ENCODE measurements around the gene RAPGEF1. TPM values are rescaled to one million over a fixed set of nuclear protein-coding genes. Genes with fewer than 3 reads are reported as not detected.

The RAPGEF1 gene
- total and polyA plus RNA-seq, 9 of the 15 experiments (the other 6 are each of a cell fraction or from before 2014, with no cell fraction given): 0.06 to 44.1 (median 19.9) TPM

DNA sequence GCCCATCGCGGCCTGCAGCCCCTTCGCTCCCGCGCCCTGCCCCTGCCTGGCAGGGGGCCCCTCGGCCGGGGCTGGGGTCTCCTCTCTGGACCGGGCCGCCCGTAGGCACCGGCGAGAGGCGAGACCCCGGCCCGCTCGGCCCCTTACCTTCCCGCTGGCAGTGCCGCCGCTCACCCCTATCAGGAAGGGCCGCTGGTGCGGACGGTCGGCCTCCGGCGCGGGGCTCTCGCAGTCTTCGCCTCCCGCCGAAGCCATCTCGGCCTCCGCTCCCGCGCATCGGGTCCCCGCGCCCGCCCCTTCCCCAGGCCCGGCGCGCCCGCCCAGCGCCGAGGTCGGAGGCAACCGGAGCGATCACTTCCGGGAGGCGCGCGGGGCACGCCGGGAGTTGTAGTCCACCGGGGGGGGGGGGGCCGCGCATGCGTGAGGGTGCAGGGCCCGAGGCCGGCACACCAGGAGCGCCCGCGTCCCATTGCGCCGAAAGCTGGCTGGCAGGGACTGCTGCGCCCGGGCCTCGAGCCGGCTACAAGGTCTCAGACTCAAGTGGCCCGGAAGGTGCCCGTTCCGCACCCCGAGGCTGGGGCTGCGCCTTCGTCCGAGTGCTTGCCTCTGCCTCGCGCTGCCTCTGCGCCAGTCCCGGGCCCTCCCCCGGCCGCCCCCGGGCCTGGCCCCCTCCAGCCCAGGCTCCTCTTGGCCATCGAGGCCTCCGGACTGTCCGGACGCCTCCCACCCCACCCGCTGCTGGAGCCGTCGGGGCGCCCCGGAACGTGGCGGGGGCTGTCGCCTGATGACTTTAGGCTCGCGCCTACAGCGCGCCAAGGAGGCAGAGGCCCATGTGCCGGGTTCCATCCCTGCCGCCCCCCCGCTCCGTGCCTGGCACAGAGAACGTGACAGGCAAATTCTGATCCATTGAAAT is 208.7 kb downstream of the RAPGEF1 start, which contains the start of gene UCK1 (continued):
- TF ChIP-seq, protein P1, sequence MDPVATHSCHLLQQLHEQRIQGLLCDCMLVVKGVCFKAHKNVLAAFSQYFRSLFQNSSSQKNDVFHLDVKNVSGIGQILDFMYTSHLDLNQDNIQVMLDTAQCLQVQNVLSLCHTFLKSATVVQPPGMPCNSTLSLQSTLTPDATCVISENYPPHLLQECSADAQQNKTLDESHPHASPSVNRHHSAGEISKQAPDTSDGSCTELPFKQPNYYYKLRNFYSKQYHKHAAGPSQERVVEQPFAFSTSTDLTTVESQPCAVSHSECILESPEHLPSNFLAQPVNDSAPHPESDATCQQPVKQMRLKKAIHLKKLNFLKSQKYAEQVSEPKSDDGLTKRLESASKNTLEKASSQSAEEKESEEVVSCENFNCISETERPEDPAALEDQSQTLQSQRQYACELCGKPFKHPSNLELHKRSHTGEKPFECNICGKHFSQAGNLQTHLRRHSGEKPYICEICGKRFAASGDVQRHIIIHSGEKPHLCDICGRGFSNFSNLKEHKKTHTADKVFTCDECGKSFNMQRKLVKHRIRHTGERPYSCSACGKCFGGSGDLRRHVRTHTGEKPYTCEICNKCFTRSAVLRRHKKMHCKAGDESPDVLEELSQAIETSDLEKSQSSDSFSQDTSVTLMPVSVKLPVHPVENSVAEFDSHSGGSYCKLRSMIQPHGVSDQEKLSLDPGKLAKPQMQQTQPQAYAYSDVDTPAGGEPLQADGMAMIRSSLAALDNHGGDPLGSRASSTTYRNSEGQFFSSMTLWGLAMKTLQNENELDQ (CRISPR knock-in tag; IDR thresholded peaks at IDR 0.05; ENCODE audit: borderline replicate concordance): no peak
- TF ChIP-seq DNMT1 (IDR thresholded peaks at IDR 0.05) (no peak), KLF13 (tag; IDR thresholded peaks at IDR 0.05; ENCODE audit: borderline replicate concordance, low read depth) (no peak), HNRNPUL1 (IDR thresholded peaks at IDR 0.05; ENCODE audit: low read length) (no peak), NCOA2 (IDR thresholded peaks at IDR 0.05; ENCODE audit: partially characterized antibody in 2 of 2) (no peak), ZBTB1 (CRISPR knock-in tag; IDR thresholded peaks at IDR 0.05; ENCODE audit: borderline replicate concordance, low read depth) (no peak), ZNF551 (CRISPR knock-in tag; IDR thresholded peaks at IDR 0.05) (no peak), ARID2 (IDR thresholded peaks at IDR 0.05) (no peak), ZNF57 (CRISPR knock-in tag; IDR thresholded peaks at IDR 0.05) (no peak), ZNF707 (CRISPR knock-in tag; conservative IDR thresholded peaks at IDR 0.05) (no peak), XRCC4 (IDR thresholded peaks at IDR 0.05; ENCODE audit: extremely low read depth, insufficient read depth, insufficient read length) (no peak), PHB2 (IDR thresholded peaks at IDR 0.05; ENCODE audit: low read depth) (no peak), SPI1 (IDR thresholded peaks at IDR 0.05; ENCODE audit: borderline replicate concordance, low read depth, low read length) (no peak), CBFA2T2 (conservative IDR thresholded peaks at IDR 0.05) (no peak), MBD1 (CRISPR knock-in tag; IDR thresholded peaks at IDR 0.05) (peak; percentile 6; the same call in 1 of the 2 replicates), FOXJ3 (CRISPR knock-in tag; IDR thresholded peaks at IDR 0.05) (no peak), ZNF3 (CRISPR knock-in tag; IDR thresholded peaks at IDR 0.05) (no peak)
- TF ChIP-seq, protein P2, sequence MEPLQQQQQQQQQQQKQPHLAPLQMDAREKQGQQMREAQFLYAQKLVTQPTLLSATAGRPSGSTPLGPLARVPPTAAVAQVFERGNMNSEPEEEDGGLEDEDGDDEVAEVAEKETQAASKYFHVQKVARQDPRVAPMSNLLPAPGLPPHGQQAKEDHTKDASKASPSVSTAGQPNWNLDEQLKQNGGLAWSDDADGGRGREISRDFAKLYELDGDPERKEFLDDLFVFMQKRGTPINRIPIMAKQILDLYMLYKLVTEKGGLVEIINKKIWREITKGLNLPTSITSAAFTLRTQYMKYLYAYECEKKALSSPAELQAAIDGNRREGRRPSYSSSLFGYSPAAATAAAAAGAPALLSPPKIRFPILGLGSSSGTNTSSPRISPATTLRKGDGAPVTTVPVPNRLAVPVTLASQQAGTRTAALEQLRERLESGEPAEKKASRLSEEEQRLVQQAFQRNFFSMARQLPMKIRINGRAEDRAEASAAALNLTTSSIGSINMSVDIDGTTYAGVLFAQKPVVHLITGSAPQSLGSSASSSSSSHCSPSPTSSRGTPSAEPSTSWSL (CRISPR knock-in tag; IDR thresholded peaks at IDR 0.05; ENCODE audit: borderline replicate concordance): no peak
- TF ChIP-seq, protein P3, sequence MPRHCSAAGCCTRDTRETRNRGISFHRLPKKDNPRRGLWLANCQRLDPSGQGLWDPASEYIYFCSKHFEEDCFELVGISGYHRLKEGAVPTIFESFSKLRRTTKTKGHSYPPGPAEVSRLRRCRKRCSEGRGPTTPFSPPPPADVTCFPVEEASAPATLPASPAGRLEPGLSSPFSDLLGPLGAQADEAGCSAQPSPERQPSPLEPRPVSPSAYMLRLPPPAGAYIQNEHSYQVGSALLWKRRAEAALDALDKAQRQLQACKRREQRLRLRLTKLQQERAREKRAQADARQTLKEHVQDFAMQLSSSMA (CRISPR knock-in tag; IDR thresholded peaks at IDR 0.05): no peak
- TF ChIP-seq, protein P4, sequence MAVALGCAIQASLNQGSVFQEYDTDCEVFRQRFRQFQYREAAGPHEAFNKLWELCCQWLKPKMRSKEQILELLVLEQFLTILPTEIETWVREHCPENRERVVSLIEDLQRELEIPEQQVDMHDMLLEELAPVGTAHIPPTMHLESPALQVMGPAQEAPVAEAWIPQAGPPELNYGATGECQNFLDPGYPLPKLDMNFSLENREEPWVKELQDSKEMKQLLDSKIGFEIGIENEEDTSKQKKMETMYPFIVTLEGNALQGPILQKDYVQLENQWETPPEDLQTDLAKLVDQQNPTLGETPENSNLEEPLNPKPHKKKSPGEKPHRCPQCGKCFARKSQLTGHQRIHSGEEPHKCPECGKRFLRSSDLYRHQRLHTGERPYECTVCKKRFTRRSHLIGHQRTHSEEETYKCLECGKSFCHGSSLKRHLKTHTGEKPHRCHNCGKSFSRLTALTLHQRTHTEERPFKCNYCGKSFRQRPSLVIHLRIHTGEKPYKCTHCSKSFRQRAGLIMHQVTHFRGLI (CRISPR knock-in tag; IDR thresholded peaks at IDR 0.05): no peak
